ENCODE results near the gene STX18. TPM values are rescaled to one million over a fixed set of nuclear protein-coding genes. Genes with fewer than 3 reads are reported as not detected.
"Not testable (repeated sequence)": the region's sequence is repeated elsewhere in the genome, so short reads cannot be mapped to it uniquely, and the experiment has no call there.

STX18 gene
- total RNA-seq, 4 donors from 2014 or later: 19.2 to 27.4 (median 20.7) TPM

DNA sequence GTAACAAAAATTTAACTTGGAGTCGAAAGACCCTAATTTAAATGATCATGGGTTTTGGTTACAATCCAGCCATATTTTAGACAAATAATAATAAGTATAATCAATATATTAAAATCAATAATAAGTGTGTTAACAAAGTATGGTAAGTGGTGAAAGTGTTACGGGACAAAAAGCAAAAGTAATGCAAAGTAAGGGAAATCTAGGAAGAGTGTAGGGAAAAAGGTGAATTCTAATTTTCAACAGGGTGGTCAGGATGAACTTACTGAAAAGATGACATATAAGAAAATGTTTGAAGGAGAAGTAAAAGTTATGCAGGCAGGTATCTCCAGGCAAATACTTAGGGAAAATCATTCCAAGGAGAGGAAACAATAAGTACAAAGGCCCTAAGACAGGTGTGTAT is 32.3 kb downstream of the STX18 start:
- Histone ChIP-seq H3K27me3 (no peaks in the 10 kb centered on the region), H3K4me3 (no peak overlapping the region), H3K4me1 (peaks cover 0 to 3% of the 10 kb centered on the region in 2 donors), H3K27ac (no peak overlapping the region), H3K36me3 (no peaks in the 10 kb centered on the region), H3K9me3 (no peaks in the 10 kb centered on the region)
- no peak for DNase-seq
- no peak for ATAC-seq
- in situ Hi-C loops (cut with MboI; ENCODE audit: low sequenced_read_pairs in 4 of 4): no loop called here
- no peak for TF ChIP-seq POLR2A (IDR thresholded peaks at IDR 0.05)
- TF ChIP-seq, protein P1, sequence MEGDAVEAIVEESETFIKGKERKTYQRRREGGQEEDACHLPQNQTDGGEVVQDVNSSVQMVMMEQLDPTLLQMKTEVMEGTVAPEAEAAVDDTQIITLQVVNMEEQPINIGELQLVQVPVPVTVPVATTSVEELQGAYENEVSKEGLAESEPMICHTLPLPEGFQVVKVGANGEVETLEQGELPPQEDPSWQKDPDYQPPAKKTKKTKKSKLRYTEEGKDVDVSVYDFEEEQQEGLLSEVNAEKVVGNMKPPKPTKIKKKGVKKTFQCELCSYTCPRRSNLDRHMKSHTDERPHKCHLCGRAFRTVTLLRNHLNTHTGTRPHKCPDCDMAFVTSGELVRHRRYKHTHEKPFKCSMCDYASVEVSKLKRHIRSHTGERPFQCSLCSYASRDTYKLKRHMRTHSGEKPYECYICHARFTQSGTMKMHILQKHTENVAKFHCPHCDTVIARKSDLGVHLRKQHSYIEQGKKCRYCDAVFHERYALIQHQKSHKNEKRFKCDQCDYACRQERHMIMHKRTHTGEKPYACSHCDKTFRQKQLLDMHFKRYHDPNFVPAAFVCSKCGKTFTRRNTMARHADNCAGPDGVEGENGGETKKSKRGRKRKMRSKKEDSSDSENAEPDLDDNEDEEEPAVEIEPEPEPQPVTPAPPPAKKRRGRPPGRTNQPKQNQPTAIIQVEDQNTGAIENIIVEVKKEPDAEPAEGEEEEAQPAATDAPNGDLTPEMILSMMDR (IDR thresholded peaks at IDR 0.05 in 4 of 5, conservative IDR thresholded peaks at IDR 0.05 in 1 of 5): no peak
- intact Hi-C loops (cut with DNase I; ENCODE audit: low total_unique reads): no loop called here

DNA sequence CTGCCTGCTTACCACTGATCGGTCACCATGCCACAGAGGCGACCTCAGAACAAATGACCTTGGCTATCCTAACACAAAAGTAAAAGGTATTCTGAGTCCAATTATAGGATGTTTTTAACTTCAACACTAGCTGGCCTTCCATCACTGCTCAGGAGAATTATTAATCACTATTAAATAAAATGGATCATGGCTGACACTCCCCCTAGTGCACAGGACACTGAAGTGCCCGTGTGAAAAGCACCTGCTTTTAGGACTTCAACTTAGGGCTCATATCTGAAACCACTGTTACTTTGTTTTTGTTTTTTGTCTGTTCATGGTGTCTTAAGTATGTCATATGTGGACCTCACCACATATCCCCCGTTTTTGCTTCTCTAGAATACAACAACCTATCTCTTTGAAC is 33.9 kb downstream of the STX18 start:
- TF ChIP-seq POLR2A (IDR thresholded peaks at IDR 0.05): no peak
- TF ChIP-seq, protein P1 (IDR thresholded peaks at IDR 0.05 in 4 of 5, conservative IDR thresholded peaks at IDR 0.05 in 1 of 5): no peak
- Histone ChIP-seq H3K4me1 (no peaks in the 10 kb centered on the region), H3K36me3 (no peaks in the 10 kb centered on the region), H3K4me3 (no peak overlapping the region), H3K27ac (no peak overlapping the region), H3K9me3 (no peaks in the 10 kb centered on the region), H3K27me3 (no peaks in the 10 kb centered on the region)
- intact Hi-C loops (cut with DNase I; ENCODE audit: low total_unique reads) (no loop called here), in situ Hi-C loops (cut with MboI; ENCODE audit: low sequenced_read_pairs in 4 of 4) (no loop called here)
- no peak for ATAC-seq
- no peak for DNase-seq

DNA sequence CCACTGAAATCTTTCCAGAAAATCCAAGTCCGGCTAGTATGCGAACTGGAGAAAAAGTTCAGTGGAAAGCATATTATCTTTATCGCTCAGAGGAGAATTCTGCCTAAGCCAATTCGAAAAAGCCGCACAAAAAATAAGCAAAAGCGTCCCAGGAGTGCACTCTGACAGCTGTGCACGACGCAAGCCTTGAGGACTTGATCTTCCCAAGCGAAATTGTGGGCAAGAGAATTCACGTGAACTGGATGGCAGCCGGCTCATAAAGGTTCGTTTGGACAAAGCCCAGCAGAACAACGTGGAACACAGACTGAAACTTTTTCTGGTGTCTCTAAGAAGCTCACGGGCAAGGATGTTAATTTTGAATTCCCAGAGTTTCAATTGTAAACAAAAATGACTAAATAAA is 34.4 kb downstream of the STX18 start:
- in situ Hi-C loops (cut with MboI; ENCODE audit: low sequenced_read_pairs in 4 of 4) (no loop called here), intact Hi-C loops (cut with DNase I; ENCODE audit: low total_unique reads) (no loop called here)

DNA sequence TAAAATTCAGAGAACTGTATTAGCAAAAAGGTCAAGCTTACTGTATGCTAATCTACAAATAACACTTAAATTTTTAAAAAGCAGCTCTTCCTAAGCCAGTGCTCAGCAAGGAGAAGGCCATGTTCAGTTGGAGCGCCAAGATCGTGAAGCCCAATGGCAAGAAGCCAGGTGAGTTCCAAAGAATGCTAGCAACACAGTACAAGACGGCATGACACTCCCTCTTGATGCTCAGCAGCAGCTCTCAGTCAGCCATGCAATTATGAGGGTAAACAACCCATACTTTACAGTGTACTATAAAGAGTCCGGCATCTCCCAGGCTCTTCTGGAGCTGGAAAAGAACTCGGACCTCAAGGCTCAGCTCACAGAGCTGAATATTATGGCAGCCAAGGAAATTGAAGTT is 34.9 kb downstream of the STX18 start:
- TF ChIP-seq, protein P1 (IDR thresholded peaks at IDR 0.05 in 4 of 5, conservative IDR thresholded peaks at IDR 0.05 in 1 of 5): no peak
- H3K9me3 ChIP-seq: no peaks in the 10 kb centered on the region
- no peaks in the 10 kb centered on the region for H3K27me3 ChIP-seq
- H3K4me1 ChIP-seq: no peaks in the 10 kb centered on the region
- intact Hi-C loops (cut with DNase I; ENCODE audit: low total_unique reads) (no loop called here), in situ Hi-C loops (cut with MboI; ENCODE audit: low sequenced_read_pairs in 4 of 4) (no loop called here)
- H3K36me3 ChIP-seq: no peaks in the 10 kb centered on the region
- ATAC-seq: no peak
- H3K4me3 ChIP-seq: no peak overlapping the region
- no peak overlapping the region for H3K27ac ChIP-seq
- DNase-seq: no peak

More for the DNA sequence above, 34.4 kb downstream of the STX18 start:
- DNase-seq: no peak
- Histone ChIP-seq H3K4me3 (no peak overlapping the region), H3K27ac (no peak overlapping the region), H3K9me3 (no peaks in the 10 kb centered on the region), H3K4me1 (no peaks in the 10 kb centered on the region), H3K27me3 (no peaks in the 10 kb centered on the region), H3K36me3 (no peaks in the 10 kb centered on the region)
- TF ChIP-seq, protein P1 (IDR thresholded peaks at IDR 0.05 in 4 of 5, conservative IDR thresholded peaks at IDR 0.05 in 1 of 5): no peak
- no peak for TF ChIP-seq POLR2A (IDR thresholded peaks at IDR 0.05)
- no peak for ATAC-seq

DNA sequence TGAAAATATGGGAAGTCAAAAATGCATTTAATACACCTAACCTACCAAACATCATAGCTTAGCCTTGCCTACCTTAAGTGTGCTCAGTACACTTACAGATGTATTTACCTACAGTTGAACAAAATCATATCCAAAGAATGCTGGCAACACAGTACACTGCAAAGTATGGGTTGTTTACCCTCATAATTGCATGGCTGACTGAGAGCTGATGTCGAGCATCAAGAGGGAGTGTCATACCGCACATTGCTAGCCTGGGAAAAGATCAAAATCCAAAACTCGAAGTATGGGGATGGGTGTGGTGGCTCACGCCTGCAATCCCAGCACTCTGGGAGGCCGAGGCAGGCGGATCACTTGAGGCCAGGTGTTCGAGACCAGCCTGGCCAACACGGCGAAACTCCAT is 36.6 kb downstream of the STX18 start:
- ATAC-seq; DNase-seq; H3K9me3 ChIP-seq; H3K27me3 ChIP-seq; intact Hi-C loops (cut with DNase I; ENCODE audit: low total_unique reads); H3K4me3 ChIP-seq; in situ Hi-C loops (cut with MboI; ENCODE audit: low sequenced_read_pairs in 4 of 4); H3K27ac ChIP-seq; H3K36me3 ChIP-seq; H3K4me1 ChIP-seq: not testable (repeated sequence)
